ACC112 (cell line): Measurements from ENCODE around the gene KTI12.
A peak's percentile ranks its signal among the peaks of the same experiment; 100 is the strongest.
"Not testable (repeated sequence)": the region's sequence is repeated elsewhere in the genome, so short reads cannot be mapped to it uniquely, and the experiment has no call there.

ENCODE experiments used
- H2AFZ ChIP-seq: fragments of 200-600 bp; sonication (generic); one replicate; pipeline ENCODE4 v1.6.0; 2017; ENCODE audit warnings: antibody characterized with exemption, low read length; ENCODE audit not compliant: unreplicated experiment
- H3K27ac ChIP-seq: fragments of 200-600 bp; sonication (generic); 2 replicates; pipeline ENCODE4 v1.5.1; 2014; ENCODE audit warnings: low read depth, mild to moderate bottlenecking, antibody characterized with exemption, low read length, moderate library complexity
- H3K27me3 ChIP-seq: fragments of 200-600 bp; sonication (generic); 2 replicates; pipeline ENCODE4 v1.6.1; 2014; ENCODE audit warnings: mild to moderate bottlenecking, antibody characterized with exemption, low read length, moderate library complexity, mixed read lengths; ENCODE audit not compliant: insufficient read depth
- H3K36me3 ChIP-seq: fragments of 200-600 bp; sonication (generic); 2 replicates; pipeline ENCODE4 v1.6.1; 2016; ENCODE audit warnings: mild to moderate bottlenecking, antibody characterized with exemption, low read length, moderate library complexity, mixed read lengths; ENCODE audit not compliant: insufficient read depth
- H3K4me1 ChIP-seq: fragments of 200-600 bp; sonication (generic); one replicate; pipeline ENCODE4 v1.6.1; 2016; ENCODE audit warnings: low read length, mixed read lengths; ENCODE audit not compliant: insufficient read depth, unreplicated experiment, control insufficient read depth
- H3K4me3 ChIP-seq: fragments of 200-600 bp; sonication (generic); 2 replicates; pipeline ENCODE4 v1.5.1; 2014; ENCODE audit warnings: mild to moderate bottlenecking, low read depth, low read length
- H3K79me2 ChIP-seq: fragments of 200-600 bp; sonication (generic); one replicate; pipeline ENCODE4 v1.6.0; 2016; ENCODE audit warnings: low read length; ENCODE audit not compliant: control insufficient read depth, unreplicated experiment, insufficient read depth

The KTI12 gene

DNA sequence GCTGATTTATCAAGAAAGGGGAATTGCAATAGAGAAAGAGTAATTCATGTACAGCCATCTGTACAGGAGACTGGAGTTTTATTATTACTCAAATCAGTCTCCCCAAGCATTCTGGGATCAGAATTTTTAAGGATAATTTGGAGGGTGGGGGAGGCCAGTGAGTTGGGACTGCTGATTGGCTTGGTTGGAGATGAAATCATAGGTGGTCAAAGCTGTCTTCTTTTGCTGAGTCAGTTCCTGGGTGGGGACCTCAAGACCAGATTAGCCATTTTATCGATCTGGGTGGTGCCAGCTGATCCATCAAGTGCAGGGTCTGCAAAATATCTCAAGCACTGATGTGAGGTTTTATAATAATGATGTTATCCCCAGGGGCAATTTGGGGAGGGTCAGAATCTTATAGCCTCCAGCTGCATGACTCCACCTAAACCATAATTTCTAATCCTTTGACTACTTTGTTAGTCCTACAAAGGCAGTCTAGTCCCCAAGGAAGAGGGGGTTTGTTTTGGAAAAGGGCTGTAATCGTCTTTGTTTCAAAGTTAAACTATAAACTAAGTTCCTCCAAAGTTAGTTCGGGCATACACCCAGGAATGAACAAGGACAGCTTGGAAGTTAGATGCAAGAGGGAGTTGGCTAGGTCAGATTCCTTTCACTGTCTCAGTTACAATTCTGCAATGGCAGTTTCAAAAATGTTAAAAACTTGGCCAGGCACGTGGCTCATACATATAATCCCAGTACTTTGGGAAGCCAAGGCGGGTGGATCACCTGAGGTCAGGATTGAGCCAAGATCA is 26.2 kb downstream of the KTI12 start:
- no peak overlapping the region for H3K27ac ChIP-seq
- H3K4me1 ChIP-seq = peaks cover 15% of the 10 kb centered on the region
- H2AFZ ChIP-seq = peak overlapping the region; percentile 6
- no peaks in the 10 kb centered on the region for H3K79me2 ChIP-seq
- H3K36me3 ChIP-seq = no peaks in the 10 kb centered on the region
- H3K27me3 ChIP-seq = no peaks in the 10 kb centered on the region
- H3K4me3 ChIP-seq = no peak overlapping the region

DNA sequence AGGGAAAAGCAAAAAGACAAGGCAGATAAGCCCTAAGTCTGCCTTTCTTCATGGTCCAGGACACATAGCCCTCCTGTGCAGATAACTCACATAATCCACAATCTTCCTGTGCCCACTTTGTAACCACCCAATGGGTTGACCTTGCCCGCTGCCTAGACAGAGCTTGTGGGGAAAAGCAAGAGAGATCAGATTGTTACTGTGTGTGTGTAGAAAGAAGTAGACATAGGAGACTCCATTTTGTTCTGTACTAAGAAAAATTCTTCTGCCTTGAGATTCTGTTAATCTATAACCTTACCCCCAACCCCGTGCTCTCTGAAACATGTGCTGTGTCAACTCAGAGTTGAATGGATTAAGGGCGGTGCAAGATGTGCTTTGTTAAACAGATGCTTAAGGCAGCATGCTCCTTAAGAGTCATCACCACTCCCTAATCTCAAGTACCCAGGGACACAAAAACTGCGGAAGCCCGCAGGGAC is 27.5 kb downstream of the KTI12 start:
- H3K79me2 ChIP-seq, H3K27me3 ChIP-seq, H3K36me3 ChIP-seq, H3K4me3 ChIP-seq: not testable (repeated sequence)
- Histone ChIP-seq H3K27ac (peak overlapping the region; percentile 45; the same call in 1 of the 2 replicates), H2AFZ (peak overlapping the region; percentile 73), H3K4me1 (peaks cover 15% of the 10 kb centered on the region)

DNA sequence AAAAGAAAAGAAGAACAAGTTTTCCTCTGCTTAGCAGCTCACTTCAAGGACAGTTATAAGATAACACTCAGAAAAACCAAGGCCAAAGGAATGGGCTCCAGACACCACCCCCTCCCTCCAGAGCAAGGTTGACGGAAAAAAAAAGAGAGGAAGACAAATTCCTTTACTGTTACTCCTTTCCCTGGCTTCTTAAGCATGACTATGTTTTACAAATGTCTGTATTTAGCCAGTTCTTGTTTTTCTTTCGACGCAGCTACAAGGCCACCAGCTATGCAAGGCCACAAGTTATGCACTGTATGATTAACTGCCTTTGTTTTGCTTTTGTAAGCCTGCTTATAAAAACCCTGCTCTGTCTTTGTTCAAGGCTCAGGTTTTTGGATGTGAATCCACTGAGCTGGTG is 28.1 kb downstream of the KTI12 start:
- peak overlapping the region; percentile 45 for H3K27ac ChIP-seq
- not testable (repeated sequence) for H3K79me2 ChIP-seq, H3K27me3 ChIP-seq, H3K36me3 ChIP-seq, H3K4me3 ChIP-seq
- peak overlapping the region; percentile 73 for H2AFZ ChIP-seq
- peaks cover 15% of the 10 kb centered on the region for H3K4me1 ChIP-seq

DNA sequence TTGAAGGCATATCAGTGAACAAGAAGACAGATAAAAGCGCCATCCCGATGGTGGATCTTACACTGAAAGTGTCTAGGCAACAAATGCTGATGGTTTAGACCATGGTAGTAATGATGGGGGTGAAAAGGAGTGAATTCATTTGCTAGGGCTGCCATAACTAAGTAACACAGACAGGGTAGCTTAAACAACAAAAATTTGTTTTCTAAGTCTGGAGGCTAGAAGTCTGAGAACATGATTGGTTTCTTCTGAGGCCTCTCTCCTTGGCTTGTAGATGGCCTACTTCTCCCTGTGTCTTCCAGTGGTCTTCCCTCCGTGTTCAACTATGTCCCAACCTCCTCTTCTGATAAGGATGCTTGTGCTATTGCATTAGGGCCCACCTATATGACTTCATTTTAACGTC is 29.7 kb downstream of the KTI12 start:
- H3K4me3 ChIP-seq = no peak overlapping the region
- H3K4me1 ChIP-seq = peaks cover 15% of the 10 kb centered on the region
- no peak overlapping the region for H3K27ac ChIP-seq
- no peaks in the 10 kb centered on the region for H3K36me3 ChIP-seq
- no peaks in the 10 kb centered on the region for H3K79me2 ChIP-seq
- H2AFZ ChIP-seq = no peak overlapping the region
- H3K27me3 ChIP-seq = no peaks in the 10 kb centered on the region

DNA sequence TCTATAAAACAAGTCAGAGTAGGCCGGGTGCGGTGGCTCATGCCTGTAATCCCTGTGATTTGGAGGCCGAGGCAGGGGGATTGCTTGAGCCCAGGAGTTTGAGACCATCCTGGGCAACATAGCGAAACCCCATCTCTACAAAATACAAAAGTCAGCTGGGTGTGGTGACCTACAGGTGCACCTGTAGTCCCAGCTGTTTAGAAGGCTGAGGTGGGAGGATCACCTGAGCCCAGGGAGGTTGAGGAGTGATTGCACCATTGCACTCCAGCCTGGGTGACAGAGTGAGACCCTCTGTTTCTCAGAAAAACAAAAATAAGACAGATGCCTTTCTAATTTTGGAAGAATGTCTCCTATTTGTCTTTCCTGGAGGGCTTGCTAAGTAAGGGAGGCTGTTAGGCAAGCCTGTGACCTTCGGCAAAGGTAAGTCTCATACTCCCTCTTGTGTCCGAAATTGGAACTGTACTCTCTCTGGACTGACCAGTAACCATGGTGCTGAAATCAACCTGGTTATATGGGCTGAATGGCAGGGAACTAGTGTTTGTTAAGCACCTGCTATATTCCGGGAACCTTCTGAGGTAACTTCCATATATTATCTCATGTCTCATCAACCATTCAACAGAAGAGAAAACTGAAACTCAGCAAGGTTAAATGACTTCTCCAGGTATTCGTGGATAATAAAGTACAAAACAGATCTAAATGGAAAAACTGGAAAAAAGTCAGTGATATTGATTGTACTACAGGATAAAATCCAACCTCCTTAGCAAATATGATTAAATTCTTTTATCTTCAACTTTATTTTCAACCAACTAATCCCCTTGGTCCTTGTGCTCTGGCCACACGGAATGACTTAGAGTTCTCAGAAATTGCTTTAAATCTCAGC is 31.3 kb downstream of the KTI12 start:
- no peak overlapping the region for H3K4me3 ChIP-seq
- H2AFZ ChIP-seq = no peak overlapping the region
- H3K4me1 ChIP-seq = peaks cover 11% of the 10 kb centered on the region
- H3K79me2 ChIP-seq = no peaks in the 10 kb centered on the region
- H3K36me3 ChIP-seq = no peaks in the 10 kb centered on the region
- no peak overlapping the region for H3K27ac ChIP-seq
- H3K27me3 ChIP-seq = no peaks in the 10 kb centered on the region

DNA sequence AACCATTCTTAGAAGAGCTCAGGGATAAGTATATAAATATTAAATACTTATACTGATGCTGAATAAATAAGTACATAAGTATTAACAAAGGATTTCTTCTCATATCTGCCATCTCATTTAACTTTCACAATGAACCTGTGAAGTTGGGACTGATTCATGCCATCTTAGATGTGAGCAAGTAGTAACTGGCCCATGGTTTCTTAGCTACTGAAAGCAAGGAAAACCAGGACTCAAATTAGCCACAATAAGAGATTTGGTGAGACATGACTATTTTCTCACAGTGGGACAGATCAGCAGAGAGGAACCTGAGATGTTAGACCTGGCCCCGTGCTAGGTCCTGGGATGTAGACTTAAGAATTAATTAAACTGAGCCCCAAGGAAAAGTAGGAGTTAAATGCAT is 34.9 kb downstream of the KTI12 start:
- H2AFZ ChIP-seq = no peak overlapping the region
- no peaks in the 10 kb centered on the region for H3K79me2 ChIP-seq
- no peaks in the 10 kb centered on the region; the same call in 1 of the 2 replicates for H3K27me3 ChIP-seq
- H3K4me3 ChIP-seq = no peak overlapping the region
- no peak overlapping the region for H3K27ac ChIP-seq
- no peaks in the 10 kb centered on the region for H3K36me3 ChIP-seq
- H3K4me1 ChIP-seq = no peaks in the 10 kb centered on the region

DNA sequence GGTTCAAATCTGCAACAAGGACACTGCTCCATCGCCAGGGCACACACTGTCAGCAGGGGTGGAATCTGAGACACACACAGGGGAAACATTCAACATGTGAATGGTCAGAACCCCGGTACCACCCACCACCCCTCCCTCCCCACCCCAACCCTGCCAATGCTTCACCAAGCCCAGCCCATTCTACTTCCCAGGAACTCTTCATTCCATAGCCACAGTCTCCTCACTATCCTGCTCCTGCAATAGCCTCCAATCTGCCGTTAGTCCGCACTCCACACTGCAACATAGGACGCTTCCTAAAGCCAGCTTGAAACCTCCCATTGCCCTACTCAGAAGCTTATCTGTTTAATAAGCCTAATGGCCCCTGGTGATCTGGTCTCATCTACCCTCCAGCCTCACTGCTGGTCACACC is 35.6 kb downstream of the KTI12 start:
- Histone ChIP-seq H3K79me2 (no peaks in the 10 kb centered on the region), H3K4me1 (no peaks in the 10 kb centered on the region), H3K27ac (no peak overlapping the region), H3K4me3 (no peak overlapping the region), H3K27me3 (peaks cover 2% of the 10 kb centered on the region; the same call in 1 of the 2 replicates), H3K36me3 (no peaks in the 10 kb centered on the region), H2AFZ (no peak overlapping the region)

DNA sequence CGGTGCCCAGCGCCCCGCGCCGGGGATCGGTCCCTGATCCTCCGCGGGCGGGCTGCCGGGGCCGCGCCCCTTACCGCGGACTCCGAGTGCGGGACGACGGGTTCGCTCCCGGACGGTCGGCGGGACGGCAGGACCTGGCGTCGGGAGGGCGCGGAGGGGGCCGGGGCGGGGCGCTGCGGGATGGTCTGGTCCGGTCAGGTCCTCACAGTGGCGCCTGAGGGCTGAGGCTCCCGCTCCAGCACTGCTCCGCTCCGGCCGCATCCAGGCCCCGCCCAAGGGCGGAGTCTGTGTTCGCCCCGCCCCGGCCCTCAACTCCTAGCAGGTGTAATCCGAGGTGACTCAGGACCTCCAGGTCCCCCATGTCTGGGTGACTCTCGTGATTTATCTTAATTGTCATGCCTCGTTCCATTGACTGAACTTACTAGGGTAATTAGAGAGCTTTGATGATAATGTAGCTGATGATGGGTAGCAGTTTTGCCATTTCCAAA is 43.1 kb downstream of the KTI12 start, which contains the start of gene RAB3B:
Gene RAB3B (minus strand): TSS at position 223 of the 488 bp plus-strand sequence. CDS start 13,583 bp downstream, outside the sequence.
- Histone ChIP-seq H3K27me3 (peaks cover 21% of the 10 kb centered on the region; the same call in 1 of the 2 replicates), H2AFZ (peak within 1 kb of the TSS; percentile 62), H3K4me1 (no peaks in the 10 kb centered on the region), H3K4me3 (peak within 1 kb of the TSS; percentile 95), H3K36me3 (no peaks in the 10 kb centered on the region), H3K27ac (no peak within 1 kb of the TSS), H3K79me2 (no peaks in the 10 kb centered on the region)

DNA sequence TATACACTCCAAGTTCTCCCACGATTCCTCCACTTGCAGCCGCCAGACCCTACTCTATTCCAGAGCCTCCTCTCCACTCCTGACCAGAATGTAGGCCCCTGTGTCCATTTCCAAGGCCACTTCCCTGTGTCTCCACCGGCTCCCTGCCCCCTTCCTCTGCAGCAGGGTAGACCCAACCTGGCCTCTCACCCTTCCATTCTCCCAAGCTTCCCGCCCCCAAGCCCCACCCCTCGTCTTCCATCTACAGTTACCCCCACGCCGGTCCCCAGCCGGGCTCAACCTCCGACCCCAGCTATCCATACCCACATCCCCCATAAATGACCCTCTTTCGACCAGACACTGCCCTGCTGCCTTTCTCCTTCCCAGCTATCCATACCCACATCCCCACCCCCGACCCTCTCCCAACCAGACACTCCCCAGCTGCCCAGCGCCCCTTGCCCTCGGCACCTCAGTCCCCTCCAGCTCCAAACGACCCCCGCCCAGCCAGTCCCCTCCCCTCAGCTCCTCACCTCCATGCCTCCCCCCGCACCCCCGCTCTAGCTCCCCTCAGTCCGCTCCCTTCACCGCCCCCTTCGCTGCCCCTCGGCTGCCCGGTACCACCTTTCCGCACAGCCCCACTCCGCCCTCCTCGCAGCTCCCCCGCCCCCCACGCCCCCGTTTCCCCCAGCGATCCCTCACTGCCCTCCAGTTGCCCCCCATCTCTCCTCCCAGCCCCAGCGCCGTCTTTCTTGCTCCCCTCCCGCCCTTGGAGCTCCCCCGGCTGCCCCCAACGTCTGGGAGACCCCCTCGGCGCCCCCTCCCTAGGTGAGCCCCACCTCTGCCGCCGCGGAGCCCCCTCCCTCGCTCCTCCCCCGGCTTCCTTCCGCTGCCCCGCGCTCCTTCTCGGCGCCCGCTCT is 43.8 kb downstream of the KTI12 start:
- H3K36me3 ChIP-seq = no peaks in the 10 kb centered on the region
- no peak overlapping the region for H3K27ac ChIP-seq
- H3K4me3 ChIP-seq = peak overlapping the region; percentile 95
- no peaks in the 10 kb centered on the region for H3K4me1 ChIP-seq
- H3K27me3 ChIP-seq = peaks cover 21% of the 10 kb centered on the region; the same call in 1 of the 2 replicates
- no peaks in the 10 kb centered on the region for H3K79me2 ChIP-seq
- peak overlapping the region; percentile 62 for H2AFZ ChIP-seq

DNA sequence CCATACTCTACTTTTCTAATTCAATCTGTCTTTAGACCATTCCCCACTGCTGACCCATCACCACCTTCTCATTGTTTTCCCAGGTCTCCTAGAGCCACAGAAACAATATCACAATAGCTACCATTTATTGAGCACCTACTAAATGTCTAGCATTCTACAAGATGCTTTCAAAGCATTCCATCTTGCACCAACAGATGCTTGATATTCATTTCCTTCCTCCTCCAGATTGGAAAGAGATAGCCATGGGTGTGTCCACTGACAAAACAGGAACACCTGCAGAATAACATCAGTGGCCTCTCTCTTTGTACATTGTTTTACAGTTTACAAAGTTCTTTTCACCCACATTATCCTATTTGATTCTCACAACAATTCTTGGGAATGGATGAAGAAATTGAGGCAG is 45.4 kb downstream of the KTI12 start:
- Histone ChIP-seq H3K4me3 (no peak overlapping the region), H3K79me2 (no peaks in the 10 kb centered on the region), H3K36me3 (no peaks in the 10 kb centered on the region), H3K4me1 (no peaks in the 10 kb centered on the region), H3K27ac (no peak overlapping the region), H2AFZ (no peak overlapping the region), H3K27me3 (peaks cover 21% of the 10 kb centered on the region; the same call in 1 of the 2 replicates)
